ENCODE data around the gene HPCAL1.
A peak's percentile ranks its signal among the peaks of the same experiment; 100 is the strongest.

The HPCAL1 gene

DNA sequence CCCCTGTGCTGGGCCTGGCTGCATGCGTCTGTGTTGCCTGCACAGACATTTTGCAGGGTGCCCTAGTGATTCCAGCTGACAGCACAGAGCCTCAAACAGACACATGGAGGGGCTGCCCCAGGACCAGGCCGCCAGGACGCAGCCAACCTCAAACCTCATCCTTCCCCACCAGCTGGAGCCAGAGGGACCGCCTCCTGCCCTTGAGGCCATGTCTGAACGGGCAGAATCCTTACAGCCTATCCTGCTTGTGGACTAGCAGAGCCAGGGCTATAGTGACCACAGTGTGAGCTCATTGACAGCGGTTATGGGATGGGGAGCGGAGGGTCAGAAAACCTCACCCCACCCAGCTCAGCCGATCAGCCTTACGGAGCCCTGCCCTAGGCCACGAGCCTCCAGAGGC lies 123.0 kb downstream of the HPCAL1 start:
- DNase-seq (ENCODE audit: low read depth): no peak

DNA sequence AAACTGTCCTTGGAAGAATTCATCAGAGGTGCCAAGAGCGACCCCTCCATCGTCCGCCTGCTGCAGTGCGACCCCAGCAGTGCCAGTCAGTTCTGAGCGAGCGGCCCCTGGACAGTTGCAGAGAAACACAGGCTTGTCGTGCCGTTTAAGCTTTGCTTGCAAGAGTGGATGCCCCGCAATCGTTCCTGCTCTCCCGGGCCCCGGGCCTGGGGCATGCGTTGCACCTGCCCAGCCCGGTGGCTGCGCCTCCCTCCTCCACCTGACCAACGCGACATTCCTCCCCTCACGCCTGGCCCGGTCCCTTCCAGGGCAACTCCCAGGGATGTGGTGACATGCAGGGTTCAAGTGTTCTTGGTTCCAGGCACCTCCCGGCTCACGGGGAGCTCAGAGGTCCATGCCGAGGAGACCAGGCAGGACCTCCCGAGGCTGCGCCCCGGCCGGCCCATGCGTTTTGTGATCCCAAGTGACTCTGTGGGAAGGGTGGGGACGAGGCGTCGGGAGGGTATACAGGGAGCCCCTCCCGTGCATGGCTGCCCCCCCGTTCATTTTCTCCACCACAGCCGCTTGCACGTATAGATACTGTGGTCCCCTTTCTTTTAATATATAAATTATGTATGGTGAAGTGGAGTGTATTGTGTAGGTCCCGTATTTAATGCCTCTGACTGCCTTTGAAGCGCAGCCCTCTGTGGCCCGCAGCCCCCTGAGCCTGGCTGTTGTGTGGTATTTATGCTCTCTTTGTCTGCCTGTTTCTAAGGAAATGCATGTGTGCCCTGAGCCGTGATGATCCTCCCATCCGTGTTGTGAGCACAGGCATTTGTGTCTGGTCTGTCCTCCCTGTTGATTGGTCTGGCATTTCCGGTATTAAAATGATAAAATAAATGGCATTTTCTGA lies 124.3 kb downstream of the HPCAL1 start:
- DNase-seq (ENCODE audit: low read depth): no peak

DNA sequence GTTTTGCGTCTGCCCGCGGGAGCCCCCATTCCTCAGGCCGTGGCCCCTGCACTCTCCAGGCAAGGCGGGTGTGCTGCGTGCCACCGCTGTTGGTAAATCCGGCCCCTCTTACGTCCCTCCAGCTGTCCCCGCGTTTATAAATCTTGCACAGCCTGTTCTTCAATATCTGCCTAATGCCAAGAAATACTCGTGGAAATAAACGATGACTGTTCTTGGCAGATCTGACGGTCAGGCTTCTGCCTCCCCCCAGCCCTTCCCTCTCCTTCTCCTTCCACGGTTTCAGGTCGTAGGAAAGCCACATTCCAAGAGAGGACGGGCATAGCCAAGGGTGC lies 124.9 kb downstream of the HPCAL1 start:
- no peak for DNase-seq (ENCODE audit: low read depth)

DNA sequence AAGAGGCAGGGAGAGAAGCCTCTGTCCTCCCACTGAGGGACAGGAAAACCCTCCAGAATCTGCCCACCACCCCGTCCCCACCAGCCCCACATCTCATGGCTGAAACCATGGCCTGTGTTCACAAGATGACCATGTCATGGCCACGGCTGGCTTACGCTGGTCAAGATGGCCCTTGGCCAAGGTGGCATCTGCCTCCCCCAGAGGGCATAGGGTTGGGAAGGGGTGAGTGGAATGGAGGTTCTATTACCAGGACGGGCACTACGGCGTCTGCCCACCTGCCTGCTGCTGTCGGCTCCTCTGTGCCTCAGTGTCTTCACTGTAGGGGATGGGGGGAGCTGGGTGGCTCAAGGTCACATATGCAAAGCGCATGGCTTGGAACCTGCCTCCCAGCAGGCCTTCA lies 125.7 kb downstream of the HPCAL1 start:
- DNase-seq (ENCODE audit: low read depth): no peak

DNA sequence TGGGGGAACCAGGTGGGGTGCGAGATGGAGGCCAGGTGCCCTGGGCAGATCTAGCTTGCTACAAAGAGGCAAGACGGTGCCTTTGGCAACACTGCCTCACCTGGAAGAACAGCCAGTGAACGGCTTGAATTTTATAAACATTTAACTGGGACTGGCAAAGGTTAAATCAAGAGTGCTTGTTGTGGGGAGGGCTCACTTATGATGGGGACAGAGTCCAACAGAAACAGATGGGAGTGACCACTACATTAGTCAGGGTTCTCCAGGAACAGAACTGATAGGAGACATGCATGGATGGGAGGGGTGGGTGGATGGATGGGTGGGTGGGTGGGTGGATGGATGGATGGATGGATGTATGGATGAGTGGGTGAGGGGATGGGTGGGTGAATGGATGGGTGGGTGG lies 126.2 kb downstream of the HPCAL1 start:
- DNase-seq (ENCODE audit: low read depth): no peak

DNA sequence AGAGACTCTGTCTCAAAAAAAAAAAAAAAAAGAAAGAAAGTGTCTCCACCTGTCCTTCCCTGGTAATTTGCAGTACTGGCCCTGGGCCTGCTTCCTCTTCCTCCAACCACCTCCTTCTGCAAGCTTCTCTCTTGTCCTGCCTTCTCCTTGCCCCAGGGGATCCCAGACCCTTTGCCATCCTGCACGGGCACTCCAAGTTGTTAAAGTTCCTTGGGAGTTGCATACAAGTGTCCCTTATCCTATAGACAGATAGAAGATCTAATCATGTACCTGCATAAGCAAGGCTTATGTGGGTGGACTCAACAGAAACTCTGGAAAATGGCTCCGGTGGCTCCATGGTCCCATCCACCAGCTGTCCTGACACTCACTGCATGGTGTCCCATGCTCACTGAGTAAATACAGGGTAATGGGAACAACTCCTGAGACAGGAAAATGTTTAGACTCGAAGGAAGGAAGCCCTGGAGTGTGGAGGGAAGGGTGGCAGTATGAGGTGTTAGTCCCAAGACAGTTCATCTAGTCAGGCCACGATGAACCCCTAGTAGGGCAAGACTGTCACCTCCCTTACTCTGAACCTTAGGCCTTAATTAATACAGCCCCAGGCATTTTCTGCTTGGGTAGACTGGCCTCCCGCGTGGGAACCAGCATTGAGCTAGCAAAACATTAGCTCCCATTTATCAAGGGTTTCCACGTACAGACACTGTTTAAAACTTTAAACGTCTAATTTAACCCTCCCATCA lies 128.3 kb downstream of the HPCAL1 start:
- no peak for DNase-seq (ENCODE audit: low read depth)

DNA sequence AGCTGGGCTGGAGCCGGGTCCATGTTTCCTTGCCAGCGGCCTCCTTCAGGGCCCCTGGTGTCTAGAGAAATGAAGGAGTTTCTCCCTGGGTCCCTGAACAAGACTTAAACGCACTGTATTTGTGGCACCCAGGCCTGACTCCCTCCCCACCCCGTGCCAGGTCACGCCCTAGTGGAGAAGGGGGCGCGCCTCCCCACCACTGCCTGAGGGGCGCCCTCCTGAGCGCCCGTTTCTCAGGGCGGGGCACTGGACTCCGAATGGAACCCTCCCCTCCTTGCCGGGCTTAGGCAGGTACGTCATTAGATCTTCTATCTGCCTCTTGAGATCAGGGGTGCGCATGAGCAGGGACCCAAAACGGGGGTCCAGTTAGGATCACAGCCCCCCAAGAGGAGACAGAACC lies 129.1 kb downstream of the HPCAL1 start:
- no peak for DNase-seq (ENCODE audit: low read depth)

DNA sequence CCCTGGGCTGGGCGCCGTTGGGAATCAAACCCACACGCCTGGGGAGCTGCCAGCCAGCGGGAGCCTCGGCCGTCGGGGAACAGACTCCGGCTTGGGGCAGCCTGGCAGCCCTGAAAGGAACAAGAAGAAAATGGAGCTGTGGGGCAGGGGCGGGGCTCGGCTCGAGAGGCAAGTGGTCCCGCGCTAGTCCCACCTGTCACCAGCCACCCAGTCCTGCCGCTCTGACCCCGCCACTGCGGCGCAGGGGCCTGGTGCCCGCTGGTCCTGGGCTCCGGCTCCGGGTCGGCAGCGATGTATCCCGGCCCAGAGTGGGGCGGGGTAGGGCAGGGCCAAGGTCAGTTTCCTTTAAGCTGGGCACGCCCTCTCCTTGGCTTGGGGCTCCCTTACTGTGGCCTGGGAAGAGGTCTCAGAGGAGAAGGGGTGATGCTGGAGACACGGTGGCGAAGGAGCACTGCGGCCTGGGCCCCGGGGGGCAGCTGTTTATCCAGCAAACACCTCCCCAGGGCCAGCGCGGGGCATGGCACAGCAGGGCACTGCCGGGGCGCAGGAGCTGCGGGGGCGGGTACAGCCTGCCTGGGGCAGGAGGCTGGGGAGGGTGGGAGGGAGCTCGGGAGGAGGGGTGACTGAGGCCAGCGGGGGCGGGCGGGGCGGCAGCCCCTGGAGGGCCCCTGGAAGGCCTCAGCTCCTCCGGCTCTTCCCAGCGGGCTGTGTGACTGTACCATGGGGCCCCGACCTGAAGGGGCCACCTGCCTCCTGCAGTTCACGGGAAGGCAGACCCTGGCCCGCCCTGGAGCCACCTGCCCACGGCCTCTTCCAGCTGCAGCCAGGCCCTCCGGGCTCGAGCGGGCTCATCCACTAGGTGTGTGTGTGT lies 129.8 kb downstream of the HPCAL1 start:
- DNase-seq (ENCODE audit: low read depth): no peak

DNA sequence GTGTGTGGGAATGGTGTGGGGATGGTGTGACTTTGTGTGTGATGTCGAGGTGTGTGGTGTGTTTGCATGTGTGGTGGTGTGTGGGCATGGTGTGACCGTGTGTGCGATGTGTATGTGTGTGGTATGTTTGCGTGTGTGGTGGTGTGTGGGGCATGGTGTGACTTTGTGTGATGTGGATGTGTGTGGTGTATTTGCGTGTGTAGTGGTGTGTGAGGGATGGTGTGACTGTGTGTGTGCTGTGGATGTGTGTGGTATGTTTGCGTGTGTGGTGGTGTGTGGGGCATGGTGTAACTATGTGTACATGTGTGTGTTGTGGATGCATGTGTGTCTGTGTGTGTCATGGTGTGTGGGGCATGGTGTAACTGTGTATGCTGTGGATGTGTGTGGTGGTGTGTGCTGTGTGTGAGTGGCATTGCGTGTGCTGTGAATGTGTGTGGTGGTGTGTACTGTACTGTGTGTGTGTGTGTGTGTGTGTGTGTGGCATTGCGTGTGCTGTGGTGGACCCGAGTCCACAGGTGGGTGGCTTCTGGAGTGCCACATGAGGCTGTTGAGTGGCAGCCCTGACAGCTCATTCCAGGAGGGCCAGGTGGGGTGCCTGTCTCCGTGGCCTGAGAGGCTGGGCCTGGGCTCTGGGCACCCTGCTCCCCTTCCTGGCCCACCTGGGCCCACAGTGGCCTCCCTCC lies 130.7 kb downstream of the HPCAL1 start:
- no peak for DNase-seq (ENCODE audit: low read depth)

DNA sequence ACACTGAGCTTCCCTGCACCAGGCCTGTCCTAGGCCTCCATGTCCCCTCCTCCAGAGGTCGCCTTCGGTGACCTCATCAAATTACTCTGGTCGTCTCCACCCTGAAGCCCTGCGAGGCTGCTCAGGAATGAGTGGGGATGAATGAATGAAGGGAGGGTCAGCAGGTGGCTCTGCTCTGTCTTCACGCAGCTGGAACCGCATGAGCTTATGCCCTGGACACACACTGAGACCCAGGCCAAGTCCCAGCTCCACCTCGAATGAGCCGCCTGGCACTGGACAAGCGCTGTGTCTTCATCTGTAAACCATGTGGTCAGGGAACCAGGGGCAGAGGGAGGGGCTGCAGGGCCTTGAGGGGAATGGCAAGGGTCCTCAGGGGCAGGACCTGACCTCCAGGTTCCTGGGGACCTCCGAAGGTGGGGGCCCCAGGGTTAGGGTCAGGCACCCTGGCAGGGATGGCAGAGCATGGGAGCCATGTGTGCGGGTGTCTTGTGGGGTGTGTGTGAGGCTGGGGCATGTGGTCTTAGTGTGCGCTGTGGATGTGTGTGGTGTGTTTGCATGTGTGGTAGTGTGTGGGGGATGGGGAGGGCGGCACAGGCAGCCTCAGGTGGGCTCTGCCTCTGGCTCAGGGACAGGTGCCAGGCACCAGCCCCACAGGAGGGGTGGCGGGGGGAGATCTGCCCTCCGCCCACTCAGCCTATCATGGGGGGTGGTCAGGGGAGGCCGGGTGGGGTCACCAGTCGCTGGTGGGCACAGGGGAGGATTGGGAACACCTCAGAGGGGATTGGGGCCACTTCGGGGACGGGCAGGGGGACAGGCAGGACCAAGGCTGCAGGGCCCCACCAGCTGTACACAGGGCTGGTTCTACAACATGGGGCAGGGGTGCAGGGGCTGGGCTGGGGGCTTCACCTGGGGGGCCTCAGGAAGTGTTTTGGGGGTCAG lies 131.5 kb downstream of the HPCAL1 start:
- DNase-seq (ENCODE audit: low read depth): no peak

DNA sequence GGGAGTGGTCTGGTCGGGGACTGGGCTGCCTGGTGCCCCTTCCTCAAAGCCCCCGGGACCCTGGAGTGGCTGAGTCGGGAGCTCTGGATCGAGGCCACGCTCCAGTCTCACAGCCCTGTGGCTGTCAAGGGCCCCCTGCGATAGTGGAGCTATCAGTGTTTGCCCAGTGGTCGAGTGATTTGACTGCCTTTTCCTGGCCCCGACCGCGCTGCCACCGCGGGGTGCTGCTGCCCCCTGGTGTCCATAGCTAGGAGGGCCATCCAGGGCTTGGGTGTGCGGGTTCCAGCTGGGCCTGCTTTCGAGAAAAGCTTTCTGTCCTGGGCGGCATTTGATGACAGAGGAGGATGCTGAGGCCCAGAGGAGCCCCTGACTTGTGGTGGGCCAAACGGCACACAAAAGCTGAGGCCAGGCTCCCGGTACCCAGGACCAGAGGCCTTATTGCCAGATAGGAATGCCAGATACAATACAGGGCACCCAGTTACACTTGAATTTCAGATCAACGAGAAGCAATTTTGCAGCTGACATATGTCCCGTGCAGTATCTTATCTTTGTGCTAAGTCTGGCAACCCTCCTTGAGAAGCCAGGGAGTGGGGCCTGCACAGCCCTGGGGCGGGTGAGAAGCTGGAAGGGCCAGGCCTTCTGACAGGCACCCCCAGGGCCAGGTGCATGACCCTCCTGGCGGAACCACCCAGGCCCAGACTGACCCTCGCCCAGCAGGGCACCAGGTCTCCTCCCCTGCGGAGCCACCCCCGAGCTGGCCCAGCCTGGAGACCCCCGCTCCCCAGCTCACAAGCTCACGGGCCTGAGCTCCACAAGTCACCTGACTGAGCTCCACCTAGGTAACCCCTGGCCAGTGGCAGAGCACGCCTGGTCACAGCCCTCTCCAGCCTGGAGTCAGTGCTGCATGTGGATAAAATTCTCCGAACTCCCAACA lies 132.4 kb downstream of the HPCAL1 start:
- DNase-seq (ENCODE audit: low read depth): peak; percentile 72

DNA sequence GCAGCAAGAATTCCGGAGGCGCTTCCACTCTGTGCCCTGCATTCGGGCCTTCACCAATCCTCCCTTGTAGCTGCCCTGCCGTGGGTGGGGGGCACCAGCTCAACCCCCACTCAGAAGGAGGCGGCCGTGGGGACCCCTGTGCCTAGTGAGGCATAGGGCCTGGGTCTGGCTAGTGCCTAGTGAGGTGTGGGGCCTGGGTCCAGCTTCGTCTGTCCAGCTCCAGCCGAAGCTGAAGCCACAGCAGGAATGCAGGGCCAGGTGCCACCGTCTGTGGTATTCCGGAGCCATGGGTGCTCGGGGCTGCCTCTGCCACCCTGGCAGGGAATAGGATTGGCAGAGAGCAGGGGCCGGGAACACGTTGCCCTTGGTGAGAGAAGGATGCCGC lies 133.1 kb downstream of the HPCAL1 start:
- no peak for DNase-seq (ENCODE audit: low read depth)

DNA sequence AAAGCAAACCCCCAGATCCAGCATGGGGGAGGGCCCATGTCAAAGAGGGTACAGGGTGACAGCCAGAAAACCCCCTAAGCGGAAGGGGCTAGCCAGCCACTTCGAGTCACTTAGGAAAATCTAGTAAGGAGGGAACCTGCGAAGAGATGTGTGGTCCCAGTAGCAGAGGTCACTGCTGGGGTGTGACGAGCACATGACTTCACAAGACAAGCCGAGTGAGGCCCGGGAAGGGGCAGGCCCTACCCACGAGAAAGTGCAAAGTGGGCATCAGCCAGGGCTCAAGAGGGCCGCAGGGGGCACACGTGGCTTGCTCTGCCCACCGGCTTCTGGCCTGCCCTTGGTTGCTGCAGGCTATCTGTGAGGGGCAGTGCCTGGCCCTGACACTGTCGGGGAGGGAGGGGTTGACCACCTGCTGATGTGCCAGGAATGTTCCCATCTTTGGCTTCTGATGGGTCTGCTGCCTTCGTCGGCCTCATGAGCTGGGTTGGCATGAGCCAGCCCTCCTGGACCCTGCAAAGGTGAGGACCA lies 133.9 kb downstream of the HPCAL1 start:
- no peak for DNase-seq (ENCODE audit: low read depth)

DNA sequence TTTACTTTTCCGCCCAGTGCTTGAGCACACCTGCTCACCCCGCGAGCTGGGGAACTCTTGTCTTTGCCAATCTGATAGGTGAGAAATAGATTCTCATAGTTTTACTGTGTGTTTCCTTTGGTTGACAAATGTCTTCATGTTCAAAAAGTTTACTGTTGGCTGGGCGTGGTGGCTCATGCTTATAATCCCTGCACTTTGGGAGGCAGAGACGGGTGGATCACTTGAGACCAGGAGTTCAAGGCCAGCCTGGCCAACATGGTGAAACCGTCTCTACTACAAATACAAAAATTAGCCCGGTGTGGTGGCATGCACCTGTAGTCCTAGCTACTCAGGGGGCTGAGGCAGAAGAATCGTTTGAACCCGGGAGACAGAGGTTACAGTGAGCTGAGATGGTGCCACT lies 135.1 kb downstream of the HPCAL1 start:
- no peak for DNase-seq (ENCODE audit: low read depth)

DNA sequence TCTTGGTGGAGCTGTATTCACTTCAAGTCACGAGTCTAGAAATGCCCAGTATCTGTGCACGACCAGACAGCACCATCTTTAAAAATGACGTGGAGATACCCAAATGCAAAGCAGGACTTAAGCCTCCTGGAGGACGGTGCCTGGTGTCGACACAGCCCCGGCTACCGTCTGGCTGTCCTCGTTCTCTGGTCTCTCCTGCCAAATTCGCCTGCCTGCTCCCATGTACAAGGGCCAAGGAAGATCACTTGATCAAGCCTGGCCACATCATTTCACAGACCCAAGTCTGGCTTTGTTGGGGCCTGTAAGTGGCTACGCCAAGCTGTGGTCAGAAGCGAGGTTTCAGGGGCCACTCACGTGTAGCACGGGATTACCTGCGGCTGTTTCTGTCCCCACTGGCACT lies 136.0 kb downstream of the HPCAL1 start:
- no peak for DNase-seq (ENCODE audit: low read depth)

DNA sequence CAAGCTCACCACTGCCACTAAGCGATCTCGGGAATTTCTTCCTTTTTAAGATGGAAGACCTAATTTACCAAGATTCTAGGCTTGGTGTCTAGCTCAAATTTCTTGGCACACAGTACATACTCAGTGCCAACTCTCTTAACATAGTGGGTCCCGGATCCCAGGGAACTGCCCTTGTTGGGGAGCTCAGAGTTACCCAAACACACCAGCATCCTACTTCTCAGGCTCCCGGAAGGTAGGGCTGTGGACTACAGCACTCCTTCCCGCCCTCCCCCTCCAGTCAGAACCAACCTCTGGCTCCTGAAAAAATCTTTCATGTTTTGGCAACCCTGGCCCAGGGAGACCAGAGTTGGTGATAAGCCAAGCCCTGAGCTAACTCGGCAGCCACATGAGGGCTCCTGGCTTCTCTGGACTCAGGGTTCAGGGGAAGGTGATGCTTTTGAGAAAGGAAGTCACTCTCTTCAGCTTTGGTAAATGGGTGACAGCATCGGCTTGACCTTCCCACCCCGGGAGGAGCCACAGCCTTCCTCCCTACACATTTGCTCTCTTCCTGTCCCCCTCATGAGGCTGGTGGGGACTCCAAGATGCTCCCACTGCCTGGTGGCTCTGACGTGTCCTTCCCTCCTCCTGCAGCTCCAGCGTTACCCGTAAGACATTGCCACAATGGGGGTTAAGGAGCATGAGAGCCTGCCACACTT lies 136.6 kb downstream of the HPCAL1 start:
- DNase-seq (ENCODE audit: low read depth): no peak

DNA sequence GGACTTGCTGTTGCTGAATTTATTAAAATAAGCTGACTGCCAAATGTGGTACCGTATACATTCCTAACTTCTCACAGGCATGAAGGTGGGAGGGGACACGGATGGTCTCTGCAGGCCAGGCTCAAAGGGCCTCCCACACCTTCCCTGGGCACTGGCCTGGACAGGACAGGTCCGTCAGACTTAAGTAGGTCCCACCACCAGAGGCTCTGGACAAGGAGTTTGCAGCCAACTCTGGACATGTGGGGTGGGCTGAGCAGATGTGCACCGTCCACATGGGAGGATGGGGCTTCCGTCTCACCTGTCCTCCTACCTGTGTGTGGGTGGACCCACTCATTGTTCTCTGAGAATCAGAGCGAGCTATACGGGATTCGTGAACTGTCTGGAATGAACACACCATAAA lies 137.3 kb downstream of the HPCAL1 start:
- no peak for DNase-seq (ENCODE audit: low read depth)

DNA sequence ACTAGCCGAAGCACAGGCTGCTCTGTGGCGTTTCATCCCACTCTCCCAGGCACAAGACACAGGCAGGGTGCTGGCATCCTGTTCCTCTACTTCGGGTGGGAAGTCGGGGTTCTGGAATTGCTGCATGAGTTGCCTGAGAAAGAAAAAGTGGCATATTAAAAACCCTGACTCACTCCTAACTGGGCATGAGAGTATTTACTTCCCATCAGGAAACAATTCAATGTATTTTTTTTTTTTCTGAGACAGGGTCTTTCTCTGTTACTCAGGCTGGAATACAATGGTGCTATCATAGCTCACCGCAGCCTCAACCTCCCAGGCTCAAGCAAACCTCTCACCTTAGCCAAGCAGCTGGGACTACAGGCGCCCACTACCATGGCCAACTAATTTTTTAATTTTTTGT lies 138.0 kb downstream of the HPCAL1 start:
- no peak for DNase-seq (ENCODE audit: low read depth)

DNA sequence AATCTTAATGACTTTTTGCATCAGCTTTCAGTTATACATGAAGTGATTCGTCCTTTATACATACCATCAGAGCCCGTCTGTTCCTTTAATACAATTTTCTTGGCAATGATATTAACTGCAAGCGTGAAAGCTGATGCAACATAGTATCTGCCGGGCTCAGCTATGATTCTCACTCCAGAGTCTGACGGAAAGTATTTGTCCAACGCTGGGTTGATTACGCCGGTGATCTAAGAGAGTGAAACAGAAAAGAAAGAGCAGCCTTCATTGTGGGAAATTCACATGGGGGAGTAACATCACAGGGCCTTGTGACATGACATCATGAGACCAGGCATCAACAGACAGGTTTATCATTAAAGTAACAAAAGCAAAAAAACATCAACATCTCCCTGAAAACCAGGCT lies 139.2 kb downstream of the HPCAL1 start:
- DNase-seq (ENCODE audit: low read depth): no peak

All from activated T-cell treated with anti-CD3 and anti-CD28 coated beads for 24 hours (primary cell).